HS-5 (cell line): ENCODE measurements around the gene CBL.

Experiments used
- DNase-seq: peaks from one replicate; pipeline ENCODE4 v3.0.0-alpha.2; 2012; ENCODE audit warnings: low read depth

The CBL gene

DNA sequence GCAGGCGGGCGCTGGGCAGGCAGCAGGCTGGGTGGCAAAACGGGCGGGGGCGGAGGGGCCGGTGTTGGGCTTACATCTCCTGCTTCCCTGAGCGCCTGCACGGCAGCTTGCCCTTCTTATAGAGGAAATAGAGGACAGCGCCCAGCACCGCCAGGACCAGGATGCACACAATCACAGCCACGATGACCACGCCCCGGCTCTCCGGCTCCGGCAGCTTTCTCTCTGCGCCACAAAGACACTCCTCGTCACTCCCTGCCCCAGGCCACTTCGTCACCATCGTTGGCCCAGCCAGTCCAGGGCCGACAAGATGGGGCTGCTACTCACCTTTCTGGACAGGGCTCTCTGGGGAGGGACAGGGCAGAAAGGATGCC is 104.5 kb downstream of the CBL start:
- no peak for DNase-seq

DNA sequence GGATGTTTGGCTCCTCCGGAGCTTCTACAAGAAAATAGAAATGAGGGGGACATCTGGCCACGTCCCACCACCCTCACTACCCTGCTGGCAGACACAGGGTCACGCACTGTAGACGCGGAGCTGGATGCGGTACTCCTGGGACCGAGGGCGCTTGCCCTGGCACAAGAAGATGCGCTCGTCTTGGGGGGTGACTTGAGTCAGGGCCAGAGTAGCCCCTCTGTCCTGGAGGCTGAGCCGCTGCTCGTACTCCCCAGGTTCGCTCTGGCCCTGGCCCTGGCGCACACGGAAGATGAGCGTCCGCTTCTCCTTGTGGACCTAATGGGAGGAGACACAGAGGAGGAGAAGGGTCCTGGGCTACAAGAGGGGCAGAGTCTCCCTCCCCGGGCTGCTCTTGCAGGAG is 108.6 kb downstream of the CBL start:
- DNase-seq, result no peak

DNA sequence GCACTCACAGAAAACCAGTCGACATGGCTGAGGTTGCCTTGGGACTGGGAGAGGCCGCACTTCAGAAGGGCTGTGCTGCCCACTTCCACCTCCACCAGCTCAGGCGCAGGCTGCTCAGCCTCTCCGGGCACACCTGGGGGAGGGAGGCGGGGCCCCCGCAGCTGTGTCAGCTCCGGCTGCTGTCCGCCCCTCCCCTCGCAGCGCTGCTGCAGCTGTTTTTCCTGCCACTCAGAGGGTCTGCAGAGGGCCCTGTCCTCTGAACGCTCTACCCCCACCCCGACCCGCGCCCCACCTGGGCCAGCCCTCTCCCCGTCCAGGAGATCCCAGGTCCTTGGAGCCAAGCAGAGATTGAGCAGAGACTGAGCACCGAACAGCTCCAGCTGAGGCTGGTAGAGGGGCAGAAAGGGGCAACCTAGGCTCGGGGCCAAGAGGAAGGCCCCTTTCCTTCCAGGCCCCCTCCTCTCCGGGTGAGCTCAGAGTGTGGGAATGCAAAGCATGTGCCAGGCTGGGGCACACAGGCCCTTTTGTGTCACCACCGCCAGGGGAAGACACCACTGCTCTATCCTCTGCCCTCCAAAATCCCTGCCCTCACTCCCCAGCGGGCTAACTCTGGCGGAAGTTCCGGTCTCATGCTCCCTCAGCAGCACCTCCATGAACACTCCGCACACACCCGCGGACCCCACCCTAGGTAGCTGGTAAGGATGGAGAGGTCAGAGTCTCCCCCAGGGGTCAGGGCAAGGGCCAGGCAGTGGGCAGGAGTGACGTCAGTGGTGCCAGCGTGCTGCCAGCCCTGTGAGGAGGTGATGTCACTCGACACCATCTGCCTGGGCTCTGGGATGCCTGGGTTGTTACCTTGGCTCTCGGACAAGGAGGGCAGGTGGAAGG is 109.2 kb downstream of the CBL start:
- DNase-seq, result no peak

DNA sequence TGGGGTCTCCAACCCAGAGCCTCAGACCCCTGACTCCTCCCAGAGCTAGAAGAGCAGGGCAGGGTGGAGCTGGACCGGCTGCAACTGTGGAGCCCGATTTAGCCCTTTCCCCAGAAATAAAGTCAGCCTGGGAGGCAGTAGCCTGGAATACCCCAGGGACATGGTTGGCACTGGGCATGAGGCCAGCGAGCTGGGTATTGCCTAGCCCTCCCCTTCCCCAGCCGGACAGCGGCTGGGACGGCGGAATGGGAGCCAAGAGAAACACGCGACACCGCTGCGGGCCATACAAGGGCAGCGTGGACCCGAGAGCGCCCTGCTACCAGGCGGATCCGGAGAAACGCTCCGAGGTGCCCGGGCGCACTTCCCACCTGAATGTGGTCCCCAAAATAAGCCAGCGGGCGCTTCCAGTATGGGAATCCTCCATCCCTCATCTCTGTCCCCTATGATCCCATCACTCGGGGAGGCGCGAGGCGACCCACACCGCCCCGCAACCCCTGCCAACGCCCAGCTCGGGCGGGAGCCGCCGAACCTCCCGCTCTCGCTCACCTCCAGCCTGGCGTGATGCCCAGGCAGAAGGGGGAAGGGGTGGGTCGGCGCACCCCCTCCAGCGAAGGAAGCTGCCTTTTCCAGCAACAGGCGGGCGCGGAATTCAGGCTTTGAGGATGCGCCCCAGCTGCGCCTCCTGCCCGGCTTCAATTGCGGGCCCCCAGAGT is 110.0 kb downstream of the CBL start:
- no peak for DNase-seq

DNA sequence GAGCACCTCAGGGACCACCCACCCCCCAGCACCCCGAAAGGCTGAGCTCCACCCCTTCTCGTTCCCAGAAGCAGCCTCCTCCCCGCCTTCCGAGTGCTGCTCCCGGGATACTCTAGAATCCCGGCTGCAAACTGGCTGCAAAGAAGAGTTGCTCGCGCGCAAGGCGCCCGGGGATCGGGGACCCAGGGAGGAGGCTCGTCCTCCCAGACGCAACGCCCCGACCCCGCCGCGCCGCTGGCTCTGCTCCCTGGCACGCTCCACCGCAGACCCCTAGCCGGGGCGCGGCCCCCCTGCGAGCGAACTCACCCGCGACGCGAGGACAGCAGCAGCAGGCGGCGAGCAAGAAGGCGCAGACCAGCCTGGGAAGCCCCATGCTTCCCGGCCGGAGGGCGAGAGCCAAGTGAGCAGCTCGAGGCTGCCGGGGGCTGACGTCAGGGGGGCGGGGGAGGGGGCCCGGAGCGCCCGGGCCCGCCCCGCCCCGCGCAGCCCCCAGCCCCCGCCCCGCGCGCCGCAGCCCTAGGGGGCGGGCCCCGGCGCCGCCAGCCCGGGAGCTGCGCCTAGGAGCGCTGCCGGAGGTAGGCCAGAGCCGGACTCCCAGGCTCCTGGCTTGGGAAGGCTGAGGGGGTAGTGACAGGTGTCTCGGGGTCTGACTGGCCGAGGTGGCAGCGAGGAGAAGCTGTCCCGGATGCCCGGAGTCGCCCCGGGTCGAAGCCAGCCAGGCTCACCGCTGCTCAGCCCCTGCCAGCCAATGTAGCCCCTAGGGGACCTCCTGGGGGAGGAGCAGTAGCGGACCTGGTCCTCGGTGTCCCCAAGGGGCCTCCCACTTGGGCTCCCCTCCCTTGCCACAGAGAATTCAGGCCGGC is 110.8 kb downstream of the CBL start, which contains the start of gene MCAM:
Gene MCAM (minus strand): TSS at position 402 of the 863 bp plus-strand sequence. CDS start 29 bp downstream, at position 373.
- no peak for DNase-seq

DNA sequence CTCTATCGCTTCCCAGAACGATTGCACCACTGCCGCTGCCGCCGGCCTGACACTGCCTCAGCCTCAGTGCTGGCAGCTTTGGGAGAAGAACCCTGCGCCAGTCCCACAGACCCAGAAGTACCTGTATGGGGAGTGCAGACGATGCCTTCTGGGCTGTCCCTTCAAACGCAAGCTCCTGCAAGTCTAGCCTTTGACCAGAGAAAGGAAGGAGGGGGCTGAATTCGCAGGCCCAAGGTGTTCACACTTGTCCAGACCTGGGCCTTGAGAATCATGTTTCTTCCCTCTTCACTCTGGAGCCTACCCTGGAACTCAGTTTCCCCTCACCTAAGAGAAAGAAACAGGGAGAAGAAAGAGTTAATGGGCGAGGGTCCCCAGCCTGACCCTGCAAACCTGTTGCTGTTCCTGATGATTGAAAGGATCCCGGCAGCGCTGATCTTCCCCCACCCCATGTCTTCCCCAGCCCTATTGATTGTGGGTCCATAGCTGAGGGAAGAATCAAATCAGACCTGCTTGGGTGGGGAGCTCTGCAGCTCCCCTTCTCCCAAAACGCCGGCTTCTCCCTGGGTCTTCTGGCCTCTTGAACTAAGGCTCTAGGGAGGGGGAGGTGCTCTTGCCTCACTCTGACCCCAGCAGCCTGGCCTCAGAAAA is 111.6 kb downstream of the CBL start:
- no peak for DNase-seq

DNA sequence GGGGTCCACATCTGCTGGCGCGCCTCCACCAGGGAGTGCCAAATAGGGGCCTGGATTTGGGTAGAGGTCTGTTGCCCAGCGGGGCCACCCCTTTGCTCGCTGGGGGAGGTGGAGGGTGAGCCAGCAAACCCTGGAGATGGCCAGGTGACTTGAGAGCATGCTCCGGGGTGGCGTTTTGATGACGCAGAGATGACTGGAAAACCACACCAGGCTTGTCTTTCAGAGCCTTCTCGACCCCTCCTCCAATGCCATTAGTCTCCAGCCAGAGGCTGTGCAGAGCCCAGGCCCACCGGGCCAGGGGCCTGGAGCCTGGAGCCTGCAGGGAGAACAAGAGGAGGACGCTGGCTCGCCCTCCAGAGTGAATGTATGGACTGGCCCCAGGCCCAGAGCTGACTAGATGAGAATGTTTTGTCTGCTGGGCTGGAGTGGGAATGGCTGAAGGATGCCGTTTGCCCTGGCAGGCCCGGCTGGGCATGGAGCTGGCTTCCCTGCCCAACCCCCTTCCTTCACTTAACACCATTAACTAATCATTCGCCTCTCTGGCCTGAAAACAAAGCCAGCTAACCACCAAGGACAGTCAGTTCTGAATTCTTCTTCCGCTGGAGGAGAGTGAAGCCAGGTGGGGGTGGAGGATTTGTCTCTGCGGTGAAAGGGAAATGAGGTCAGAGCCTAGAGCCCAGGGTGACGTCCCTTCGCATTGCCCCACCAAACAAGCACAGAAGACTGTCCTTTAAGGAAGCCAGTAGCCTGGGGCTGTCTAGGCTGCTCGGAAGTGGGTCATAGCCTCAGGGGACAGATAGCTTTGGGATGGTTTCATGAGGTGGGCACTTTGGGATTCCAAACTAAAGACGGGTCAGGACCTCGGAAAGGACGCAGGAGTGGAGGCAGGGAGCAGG is 112.3 kb downstream of the CBL start:
- no peak for DNase-seq

DNA sequence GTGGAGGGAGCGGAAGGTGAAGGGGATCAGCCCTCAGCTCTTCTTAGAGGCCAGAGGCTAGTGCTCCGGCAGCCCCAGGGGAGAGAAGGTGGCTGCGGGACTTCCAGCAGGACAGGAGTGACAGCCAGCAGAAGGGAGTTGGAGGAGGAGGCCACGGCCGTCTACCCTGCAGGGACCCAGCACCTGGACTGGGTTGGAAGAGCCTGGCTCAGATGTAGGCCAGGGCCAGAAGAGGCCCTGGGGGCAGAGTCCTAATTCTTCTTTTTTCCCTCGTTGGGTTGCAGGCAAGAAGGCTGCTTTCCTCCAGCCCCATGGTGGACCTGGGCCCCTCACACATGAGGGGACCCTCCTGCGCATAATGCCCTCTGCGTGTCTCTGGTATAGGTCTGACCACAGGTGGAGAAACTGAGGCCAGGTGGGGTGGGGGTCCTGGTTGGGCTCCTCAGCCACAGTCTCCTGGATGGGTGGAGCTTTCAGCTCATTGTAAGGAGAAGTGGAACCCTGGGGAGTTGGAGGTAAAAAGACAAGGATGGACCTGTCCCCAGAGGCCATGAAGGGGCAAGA is 113.1 kb downstream of the CBL start:
- DNase-seq, result no peak

DNA sequence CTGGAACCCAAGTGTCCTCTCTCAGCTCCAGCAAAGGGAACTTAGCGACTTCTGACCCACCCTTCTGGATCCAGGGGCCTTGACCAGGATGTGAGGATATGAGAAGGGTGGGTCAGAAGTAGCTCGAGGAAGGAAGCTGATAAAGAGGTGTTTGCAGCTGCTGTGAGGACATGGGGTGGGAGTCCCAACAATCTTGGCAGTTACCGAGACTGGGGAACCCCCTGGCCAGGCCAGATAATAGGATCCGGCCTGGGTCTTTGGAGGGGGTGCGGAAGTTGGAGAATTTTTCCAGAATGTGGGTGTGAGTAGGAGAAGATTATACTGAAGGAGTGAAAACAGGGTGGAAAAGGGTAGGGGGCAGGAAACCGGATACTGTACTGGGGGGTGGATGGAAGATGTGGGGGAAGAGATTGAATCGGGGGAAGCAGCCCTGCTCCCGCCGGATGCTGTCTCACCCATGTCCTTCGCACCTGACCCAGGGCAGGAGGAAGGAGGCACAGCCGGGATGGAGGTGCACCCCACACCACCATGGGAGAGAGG is 113.6 kb downstream of the CBL start:
- no peak for DNase-seq

DNA sequence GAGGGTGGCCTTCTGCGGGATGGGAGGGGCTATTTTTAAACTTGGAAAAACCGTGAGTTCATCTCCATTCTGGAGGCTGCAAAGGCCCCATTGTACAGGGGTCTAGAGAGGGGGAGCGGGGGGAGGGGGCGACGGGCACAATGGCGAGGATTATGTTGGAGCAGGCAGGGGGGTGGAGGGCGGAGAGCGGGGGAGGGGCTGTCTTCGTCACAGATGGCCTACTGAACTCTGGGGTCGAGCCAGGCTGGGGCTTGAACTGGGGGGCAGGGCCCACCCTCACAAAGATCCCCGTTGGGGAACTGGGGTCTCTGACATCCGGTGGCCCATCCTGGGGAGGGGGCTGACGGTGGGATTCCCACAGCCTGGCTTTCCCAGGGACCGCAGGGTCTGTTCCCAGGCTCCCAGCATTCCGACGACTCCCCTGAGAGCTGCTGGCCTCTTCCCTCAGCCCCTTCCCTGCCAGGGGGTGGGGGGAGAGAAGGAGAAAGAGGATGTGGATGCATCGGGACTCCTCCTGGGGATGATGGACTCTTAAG is 114.2 kb downstream of the CBL start:
- DNase-seq, result no peak

DNA sequence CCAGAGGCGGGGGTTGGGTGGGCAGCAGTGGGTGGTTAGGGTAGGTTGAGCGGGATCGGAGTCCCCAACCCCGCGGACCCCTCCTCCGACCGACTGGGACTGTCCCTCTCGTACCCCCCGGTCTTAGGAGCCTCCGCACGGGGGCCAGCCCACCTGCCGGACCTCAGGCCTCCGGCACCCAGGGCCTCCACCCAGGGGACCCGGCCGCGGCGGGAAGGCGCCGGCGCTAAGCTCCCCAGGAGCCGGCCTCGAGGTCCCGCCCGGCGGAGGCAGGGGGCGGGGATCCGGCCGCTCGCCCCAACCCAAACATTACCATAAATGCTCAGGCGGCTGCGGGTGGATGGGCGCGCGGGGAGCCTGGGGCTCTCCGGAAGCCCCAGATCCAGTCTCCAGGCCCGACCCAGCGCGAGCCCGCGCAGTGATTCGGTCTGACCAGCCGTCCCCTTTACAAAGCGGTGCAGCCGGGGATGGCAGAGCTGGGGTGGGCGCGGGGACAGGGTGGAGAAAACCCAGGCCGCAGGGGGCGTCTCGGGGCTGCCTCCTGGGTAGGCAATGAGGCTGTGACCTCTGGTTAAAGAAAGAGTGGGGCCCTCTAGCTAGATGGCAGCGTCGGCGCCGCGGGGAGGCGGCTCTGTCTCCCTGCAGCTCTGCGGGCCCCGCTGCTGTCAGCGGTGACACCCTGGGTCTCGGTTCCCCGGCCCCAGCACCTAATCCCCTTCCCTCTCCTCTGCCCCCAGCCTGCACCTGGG is 114.8 kb downstream of the CBL start:
- no peak for DNase-seq

DNA sequence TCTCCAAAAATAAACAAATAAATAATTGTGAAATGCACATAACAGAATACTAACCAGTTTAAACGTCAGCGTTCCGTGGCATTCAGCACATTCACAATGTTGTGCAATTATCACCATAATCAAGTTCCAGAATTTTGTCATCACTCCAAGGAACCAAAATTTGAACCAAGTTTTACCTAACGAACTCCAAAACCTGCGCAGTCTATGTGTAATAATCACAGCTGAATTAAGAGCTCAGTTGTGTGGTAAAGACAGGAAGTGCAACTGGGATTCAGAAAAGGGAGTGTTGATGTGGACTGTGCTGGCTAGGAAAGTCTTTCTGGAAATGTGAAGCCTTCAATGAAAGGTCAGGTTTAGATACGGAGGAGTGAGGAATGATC is 116.2 kb downstream of the CBL start:
- DNase-seq, result no peak

DNA sequence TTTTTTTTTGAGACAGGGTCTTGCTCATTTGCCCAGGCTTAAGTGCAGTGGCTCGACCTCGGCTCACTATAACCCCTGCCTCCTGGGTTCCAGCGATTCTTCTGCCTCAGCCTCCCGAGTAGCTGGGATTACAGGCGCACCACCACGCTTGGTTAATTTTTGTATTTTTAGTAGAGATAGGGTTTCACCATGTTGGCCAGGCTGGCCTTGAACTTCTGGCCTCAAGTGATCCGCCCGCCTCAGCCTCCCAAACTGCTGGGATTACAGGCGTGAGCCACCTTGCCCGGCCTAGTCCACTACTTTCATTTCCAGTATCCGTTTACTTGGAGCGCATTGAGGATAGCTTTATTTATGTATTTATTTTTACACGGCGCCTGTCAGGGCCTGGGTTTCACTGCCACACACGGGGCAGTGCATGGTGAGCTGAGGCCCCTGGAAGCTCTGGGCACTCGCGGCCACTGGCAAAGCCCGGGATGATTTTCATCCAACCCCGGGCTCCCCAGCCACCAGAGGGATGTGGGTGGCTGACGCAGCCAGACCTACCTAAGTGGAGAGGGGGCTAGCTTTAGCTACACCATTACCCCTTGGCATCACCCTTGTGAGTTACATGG is 116.9 kb downstream of the CBL start:
- no peak for DNase-seq

DNA sequence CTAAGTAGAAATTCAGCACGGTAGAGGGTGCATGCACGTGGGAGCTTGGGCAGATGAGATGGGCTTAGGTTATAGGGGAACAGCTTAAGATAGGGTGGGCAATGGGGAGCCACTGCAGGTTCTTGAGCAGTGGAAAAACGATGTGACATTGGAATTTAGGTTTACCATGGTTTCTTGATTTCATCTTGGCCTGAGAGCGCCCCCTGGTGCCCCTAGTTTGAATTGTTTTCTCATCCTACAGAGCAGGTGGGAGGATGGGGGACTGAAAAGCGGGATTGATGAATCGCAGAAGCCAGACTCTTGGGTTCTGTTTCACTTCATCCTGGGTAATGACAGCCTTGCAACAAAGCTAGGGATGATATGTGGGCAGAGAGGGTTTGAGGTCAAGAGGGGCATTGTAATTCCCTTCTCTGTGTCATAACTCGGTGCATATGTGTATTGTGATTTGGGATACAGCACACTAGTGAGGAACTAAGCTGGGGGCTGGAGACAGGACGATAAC is 117.4 kb downstream of the CBL start:
- DNase-seq, result peak; percentile 23

DNA sequence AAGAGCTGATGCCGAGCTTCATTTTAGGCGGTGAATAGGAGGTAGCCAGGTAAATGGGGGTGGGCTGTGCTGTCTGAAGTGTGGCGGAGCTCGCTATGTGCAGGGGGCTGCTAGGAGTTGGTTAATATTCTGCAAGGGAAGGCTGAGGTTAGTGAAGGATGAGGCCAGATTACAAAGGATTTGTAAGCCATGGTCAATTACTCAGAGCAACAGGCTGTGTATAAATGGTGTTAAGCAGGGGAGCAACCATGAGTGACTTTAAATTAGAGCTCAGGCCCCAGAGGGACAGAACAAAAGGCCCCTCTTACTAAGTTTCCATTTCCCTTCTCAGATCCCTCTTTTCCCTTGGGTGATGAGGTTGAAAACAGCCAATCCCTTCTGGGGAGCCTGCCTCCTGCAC is 118.0 kb downstream of the CBL start:
- no peak for DNase-seq

DNA sequence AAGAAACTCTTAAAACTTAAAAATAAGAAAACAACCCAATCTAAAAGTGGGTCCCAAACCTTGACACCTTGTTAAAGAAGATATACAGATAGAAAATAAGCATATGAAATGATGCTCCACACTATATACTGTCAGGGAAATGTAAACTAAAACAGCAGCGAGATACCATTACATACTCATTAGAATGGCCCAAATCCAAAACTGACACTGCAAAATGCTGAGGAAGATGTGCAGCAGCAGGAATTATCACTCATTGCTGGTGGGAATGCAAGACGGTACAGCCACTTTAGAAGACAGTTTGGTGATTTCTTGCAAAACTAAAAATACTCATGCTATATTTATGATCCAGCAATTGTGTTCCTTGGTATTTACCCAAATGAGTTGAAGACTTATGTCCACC is 123.2 kb downstream of the CBL start:
- DNase-seq, result no peak

DNA sequence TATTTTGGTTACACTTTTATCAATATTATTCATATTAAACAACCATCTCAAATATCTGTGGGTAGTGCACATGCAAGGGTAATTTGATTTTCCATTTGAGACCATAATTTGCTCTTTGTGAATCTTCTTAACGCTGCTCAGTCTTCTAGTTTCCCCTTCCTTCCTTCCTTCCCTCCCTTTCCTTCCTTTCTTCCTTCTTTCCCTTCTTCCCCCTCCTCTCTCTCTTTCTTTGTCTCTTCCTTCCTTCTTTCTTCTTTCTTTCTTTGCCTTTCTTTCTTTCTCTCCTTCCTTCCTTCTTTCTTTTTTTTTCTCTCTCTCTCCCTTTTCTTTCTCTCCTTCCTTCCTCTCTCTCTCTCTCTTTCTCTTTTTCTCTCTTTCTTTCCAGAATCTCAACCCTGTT is 124.1 kb downstream of the CBL start:
- no peak for DNase-seq

DNA sequence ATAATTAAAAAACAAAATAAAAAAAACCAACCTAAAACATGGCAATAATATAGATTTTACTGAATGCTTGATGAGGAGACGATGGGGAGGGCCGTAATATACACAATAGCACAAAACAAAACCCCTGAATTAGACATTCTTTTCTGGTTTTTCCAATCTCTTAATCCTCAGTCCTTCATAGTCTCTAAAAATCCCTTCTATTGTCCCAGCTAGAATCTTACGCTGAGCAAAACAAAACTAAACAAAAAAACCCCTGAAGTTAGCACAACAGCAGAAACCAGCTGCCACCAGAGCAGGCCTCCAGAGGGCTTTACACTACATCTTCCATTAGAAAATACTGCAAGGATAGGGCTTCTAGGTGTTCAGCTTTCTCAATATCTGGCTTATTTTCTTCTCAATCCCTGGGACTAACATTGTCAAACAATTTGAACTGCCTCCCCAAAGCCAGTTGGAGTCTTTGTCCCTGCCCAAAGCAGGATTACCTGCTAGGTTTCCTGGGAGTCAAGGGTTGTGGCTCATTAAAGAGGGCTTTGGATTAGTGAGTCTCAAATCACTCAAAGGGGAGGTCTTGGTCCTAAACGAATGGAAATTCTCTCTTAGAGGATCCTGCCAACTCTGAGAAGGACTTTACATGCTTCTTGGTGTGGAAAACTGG is 126.1 kb downstream of the CBL start:
- DNase-seq, result no peak
